Right cardiac atrium (tissue), 5 donors: ENCODE results near the gene ST8SIA6. TPM values are rescaled to one million over a fixed set of nuclear protein-coding genes. Genes with fewer than 3 reads are reported as not detected.

Experiments
- ATAC-seq, 2 donors: fragments of 200-7000 bp; cut with Tn5 transposase; one replicate each; pipeline versions ENCODE4 v1.8.0 to v1.9.1; 2020; ENCODE audit warnings: moderate library complexity in 2 of 2, mild to moderate bottlenecking in 1 of 2
- DNase-seq, 3 donors: peaks; one replicate each; pipeline ENCODE4 v3.0.0-alpha.2; 2020
- H3K27ac ChIP-seq: one replicate; pipeline ENCODE4 v1.5.1; 2013; ENCODE audit warnings: mild to moderate bottlenecking, low read length, control low read depth, moderate library complexity
- H3K27me3 ChIP-seq: one replicate; pipeline ENCODE4 v1.6.1; 2013; ENCODE audit not compliant: control insufficient read depth, insufficient read depth
- H3K4me1 ChIP-seq: one replicate; pipeline ENCODE4 v1.6.1; 2013; ENCODE audit warnings: low read length; ENCODE audit not compliant: control insufficient read depth, insufficient read depth
- H3K4me3 ChIP-seq: one replicate; pipeline ENCODE4 v1.5.1; 2013; ENCODE audit warnings: low read length, control low read depth
- H3K9me3 ChIP-seq: one replicate; pipeline ENCODE4 v1.6.1; 2013; ENCODE audit warnings: low read length; ENCODE audit not compliant: control insufficient read depth
- WGBS: extraction: QIAGEN DNeasy Blood & Tissue Kit; methylation state at CpG from one replicate; pipeline ENCODE4 v1.1.7; 2013; 5-methylcytosine and 5-hydroxymethylcytosine counted together
- intact Hi-C, 4 donors: fragments of 100-400 bp; cut with DNase I; formaldehyde crosslinking; loops; one replicate each; pipeline versions ENCODE4 v1.11.0 to v1.14.0; 2022 to 2023
- polyA plus RNA-seq: library from polyadenylated mRNA; stranded (reverse); fragments of 200-250 nt; gene quantifications from one replicate; pipeline ENCODE4 v1.2.3, GENCODE V29; 2013
- total RNA-seq, 4 donors: library from RNA; stranded (reverse); fragmentation: NEBNext Ultra II Directional; extraction: Animal tissue kit (Norgen Biotek cat#: 25700); gene quantifications; one replicate each; pipeline ENCODE4 v1.2.1, GENCODE V29; 2021
- donor health status: healthy with polysubstance abuse.
- donor health status: DM: no; HTN: yes; CAD: no.
- donor health status: DM: no; HTN: no; CAD: no.
- donor health status: DM: no; HTN: yes; CAD: no; lungs with severe emphysema.
- donor health status: DM: yes; HTN: yes; CAD: no.

ST8SIA6 gene
- total and polyA plus RNA-seq, 5 donors: 1.7 to 20.0 (median 10.9) TPM

DNA sequence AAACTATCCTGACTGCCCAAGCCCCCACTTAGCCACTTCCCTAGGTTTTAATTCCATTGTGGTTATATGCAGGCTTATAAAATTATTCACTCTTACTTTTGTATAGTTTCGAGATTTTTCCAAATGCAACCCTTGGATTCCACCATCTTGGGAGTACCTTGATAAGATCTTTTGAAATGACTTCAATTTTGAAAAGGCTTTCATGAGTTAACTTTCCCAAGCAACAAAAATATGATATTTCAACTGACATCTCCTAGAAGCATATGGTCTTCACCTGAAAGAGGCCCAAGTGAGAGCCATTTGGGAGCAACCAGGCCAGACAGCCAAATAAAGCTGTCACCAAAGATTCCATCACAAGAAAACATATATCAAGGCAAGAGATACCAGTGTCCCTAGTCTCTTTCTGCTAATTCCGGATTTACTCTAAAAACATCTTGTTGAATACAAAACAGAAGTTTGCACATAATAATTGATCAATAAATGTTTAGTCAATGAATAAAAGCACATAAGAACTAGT is 1.7 kb upstream of the ST8SIA6 start:
- intact Hi-C loops: no loop called here
- WGBS: 96% methylated on average over 2 of the region's 2 CpGs
- no peak for ATAC-seq

DNA sequence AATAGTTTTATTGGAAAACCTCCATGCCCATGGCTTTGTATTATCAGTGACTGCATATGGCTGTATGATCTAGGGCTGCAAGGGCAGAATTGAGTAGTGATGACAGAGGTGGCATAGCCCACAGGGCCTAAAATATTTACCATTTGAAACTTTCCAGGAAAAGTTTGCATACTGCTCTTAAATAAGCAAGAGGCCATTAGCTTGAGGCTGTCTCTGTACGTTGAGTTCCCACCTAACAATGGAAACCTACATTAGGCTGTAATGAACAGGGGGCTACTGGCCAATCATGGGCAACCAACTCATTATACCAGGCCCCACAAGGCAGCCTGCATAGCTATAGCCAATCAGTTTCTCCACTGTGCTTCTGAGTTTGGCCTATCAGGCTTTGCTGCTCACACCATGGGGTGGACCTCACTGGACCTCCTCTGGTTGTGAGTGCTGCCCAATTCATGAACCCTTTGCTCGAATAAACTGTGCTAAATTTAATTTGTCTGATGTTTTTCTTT is 673 bp upstream of the ST8SIA6 start:
- intact Hi-C loops: no loop called here
- H3K27ac ChIP-seq: peak overlapping the region; percentile 32
- peak overlapping the region; percentile 87 for H3K4me3 ChIP-seq

More for the DNA sequence above, 1.7 kb upstream of the ST8SIA6 start:
- H3K4me3 ChIP-seq: no peak overlapping the region
- no peaks in the 10 kb centered on the region for H3K9me3 ChIP-seq
- DNase-seq: no peak
- H3K27ac ChIP-seq: no peak overlapping the region
- no peaks in the 10 kb centered on the region for H3K4me1 ChIP-seq
- no peaks in the 10 kb centered on the region for H3K27me3 ChIP-seq

DNA sequence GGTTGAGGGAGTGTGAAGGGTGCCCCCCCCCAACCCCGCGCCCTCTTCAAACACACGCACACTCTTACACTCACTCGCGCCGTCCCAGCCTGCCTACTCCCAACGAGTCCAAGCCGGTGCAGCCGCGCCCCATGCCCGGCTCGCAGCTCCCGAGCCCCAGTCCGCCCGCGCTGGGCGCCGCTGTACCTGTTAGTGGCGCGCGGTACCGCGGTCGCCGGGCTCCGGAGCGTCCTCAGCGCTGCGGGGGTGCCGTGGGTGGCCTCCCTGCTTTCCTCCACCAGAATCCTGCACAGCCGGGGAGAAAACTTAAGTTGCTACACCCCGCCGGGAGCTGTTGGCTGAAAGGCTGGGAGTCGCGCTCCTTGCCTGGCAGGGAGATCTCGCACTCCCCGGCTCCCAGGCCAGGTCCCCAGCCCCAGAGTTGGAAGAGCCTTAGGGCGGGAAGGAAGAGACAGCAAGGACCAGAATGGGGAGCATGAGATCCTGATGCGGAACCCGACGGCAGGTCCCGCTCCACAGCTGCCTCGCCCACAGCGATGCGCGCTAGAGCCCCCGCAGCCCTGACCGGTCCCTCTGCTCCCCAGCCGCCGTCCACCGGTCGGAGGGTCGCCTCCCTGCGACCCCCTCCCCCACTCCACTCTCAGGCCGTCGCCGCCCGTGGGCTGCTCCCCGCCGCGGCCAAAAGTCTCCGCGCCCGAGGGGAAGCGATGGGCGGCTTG is 863 bp downstream of the ST8SIA6 start:
- peak; percentile 47 to 78 (median 76) for DNase-seq
- under 1% methylated on average over 66 of the region's 66 CpGs for WGBS
- Histone ChIP-seq H3K9me3 (peaks cover 2% of the 10 kb centered on the region), H3K4me1 (no peaks in the 10 kb centered on the region), H3K27ac (peak overlapping the region; percentile 75), H3K27me3 (no peaks in the 10 kb centered on the region), H3K4me3 (peak overlapping the region; percentile 87)
- peak; percentile 82 to 88 for ATAC-seq
- intact Hi-C loops: no loop called here

More for the DNA sequence above, 673 bp upstream of the ST8SIA6 start:
- WGBS: 88% methylated on average over 2 of the region's 2 CpGs
- Histone ChIP-seq H3K4me1 (no peaks in the 10 kb centered on the region), H3K9me3 (peaks cover under 1% of the 10 kb centered on the region), H3K27me3 (no peaks in the 10 kb centered on the region)
- peak in 1 of 2 donors; percentile 10 for ATAC-seq
- no peak for DNase-seq

DNA sequence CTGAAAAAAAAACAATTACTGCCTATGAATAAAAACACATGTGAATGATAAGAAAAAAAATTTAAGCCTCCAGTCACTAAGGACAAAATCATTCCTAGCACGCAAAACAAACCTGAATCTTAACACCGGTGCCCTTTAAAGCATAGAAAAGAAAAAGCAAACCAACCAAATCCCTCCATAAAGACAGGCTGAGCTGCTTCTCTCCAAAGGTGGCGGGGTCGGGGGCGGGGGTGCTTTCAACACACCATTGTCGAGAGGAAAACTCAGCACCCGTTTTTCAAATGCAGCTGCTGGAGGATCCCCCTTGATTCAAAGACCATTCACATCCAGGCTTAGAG is 1.4 kb downstream of the ST8SIA6 start:
- 11% methylated on average over 7 of the region's 7 CpGs for WGBS

DNA sequence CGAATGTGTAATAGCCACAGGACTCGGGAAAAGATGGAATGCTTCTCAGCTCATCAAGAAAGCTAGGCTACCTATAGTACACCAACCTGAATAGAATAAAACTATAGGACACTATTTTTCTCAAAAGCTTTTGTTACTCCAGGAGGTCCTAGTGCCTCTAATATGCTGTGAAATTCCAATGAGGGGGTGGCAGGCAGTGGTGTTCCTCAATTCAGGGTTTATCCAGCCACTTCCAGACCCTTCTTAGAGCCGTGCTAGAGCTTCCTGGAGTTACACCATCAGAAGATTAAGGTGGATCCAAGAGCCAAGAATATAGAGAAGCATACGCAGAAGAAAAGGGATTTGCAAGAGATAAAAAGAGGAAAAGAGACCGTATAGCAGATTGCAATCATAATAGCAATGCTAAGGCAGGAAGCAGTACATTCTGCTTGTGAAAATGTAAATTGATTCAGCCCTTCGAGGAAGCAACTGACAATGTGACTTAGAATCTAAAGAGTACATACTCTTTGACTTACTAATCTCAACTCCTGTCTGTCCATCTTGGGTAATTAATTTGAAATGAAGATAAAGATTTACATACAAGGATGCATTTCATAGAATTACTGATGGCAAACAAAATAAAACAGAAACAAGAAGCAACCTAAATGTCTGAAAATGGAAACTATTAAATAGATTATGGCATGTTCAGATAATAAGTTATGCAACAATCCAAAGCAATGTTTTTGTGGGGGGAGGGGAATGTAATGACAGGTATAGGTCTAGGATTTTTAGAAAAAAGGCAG is 2.1 kb downstream of the ST8SIA6 start:
- peak in 1 of 2 donors; percentile 7 for ATAC-seq
- Histone ChIP-seq H3K4me1 (no peaks in the 10 kb centered on the region), H3K9me3 (peaks cover 2% of the 10 kb centered on the region), H3K4me3 (peak overlapping the region; percentile 87), H3K27me3 (no peaks in the 10 kb centered on the region), H3K27ac (peak overlapping the region; percentile 70)
- no peak for DNase-seq
- WGBS: 44% methylated on average over 6 of the region's 6 CpGs
- intact Hi-C loops: no loop called here

More for the DNA sequence above, 1.4 kb downstream of the ST8SIA6 start:
- ATAC-seq: no peak
- Histone ChIP-seq H3K9me3 (peaks cover 2% of the 10 kb centered on the region), H3K27ac (peak overlapping the region; percentile 7), H3K4me3 (peak overlapping the region; percentile 87), H3K4me1 (no peaks in the 10 kb centered on the region), H3K27me3 (no peaks in the 10 kb centered on the region)
- intact Hi-C loops: no loop called here
- no peak for DNase-seq

DNA sequence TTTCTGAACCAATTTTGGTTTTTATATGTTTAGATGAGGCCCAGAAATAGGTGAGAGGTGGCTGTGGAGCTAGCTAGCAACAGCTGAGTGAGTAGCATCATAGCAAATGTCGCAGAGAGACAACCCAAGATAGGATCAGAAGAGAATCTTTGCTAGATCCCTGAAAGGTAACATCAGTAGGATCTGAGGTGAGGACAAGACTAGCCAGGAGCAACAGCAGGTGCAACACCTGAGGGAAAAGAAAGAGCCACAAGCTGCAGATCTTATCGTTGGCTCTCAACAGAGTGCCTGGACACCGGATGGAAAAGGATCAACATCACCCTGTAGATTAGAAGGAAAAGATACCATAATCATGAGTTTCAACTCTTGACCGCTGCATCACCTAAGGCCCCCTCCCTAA is 4.4 kb downstream of the ST8SIA6 start:
- intact Hi-C loops: no loop called here
- no peak for ATAC-seq
- Histone ChIP-seq H3K4me3 (no peak overlapping the region), H3K9me3 (peaks cover 2% of the 10 kb centered on the region), H3K4me1 (no peaks in the 10 kb centered on the region), H3K27me3 (no peaks in the 10 kb centered on the region), H3K27ac (no peak overlapping the region)
- WGBS: 96% methylated on average over 4 of the region's 4 CpGs
- DNase-seq: no peak

DNA sequence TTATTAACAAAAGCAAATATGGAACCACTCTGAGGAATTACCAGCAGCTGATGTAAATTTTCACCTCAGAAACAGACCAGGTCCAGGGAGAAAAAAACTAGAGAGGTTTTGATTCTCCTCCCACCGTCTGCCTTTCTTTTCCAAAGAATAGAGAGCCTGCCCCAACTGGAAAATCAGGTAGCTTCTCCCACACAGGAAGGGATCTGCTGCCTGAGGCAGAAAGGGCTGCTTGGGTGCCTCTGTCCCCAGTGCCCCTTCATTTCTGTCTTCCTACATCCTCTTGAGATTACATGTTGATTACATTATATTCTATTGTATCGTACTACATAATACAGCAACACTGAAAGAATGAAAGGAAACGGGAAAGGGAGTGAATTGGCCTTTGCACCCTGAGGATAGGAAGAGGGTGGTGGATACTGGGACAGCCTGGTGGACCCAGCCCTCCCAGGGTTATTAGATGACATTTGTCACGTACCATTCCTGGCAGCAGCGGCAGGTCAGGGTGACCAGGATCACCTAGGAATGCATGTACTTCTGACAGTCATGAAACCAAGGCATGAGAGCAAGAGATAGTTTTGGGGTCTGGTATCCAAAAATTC is 8.9 kb downstream of the ST8SIA6 start:
- 50% methylated on average over 5 of the region's 5 CpGs for WGBS
- Histone ChIP-seq H3K9me3 (peaks cover 2% of the 10 kb centered on the region), H3K27me3 (no peaks in the 10 kb centered on the region), H3K4me3 (no peak overlapping the region), H3K4me1 (no peaks in the 10 kb centered on the region), H3K27ac (no peak overlapping the region)
- ATAC-seq: peak; percentile 72 to 95
- intact Hi-C loops: no loop called here
- peak in 2 of 3 donors; percentile 41 to 54 for DNase-seq

DNA sequence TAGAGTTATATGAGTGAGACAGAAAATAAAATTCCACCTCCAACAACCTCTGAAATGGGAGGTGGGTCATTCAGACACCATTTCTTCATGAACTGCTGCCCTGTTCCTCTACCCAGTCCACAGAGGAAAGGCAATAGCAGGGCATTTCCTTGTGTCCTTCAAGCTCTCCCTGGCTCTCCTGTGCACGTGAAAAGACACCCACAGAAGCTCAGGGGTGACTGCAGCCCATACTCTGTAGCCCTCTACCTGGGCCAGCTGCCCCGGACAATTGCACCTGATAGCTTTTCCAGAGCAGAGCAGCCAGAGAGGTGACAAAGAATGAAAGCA is 10.0 kb downstream of the ST8SIA6 start:
- DNase-seq (no peak), ATAC-seq (no peak)
- H3K27me3 ChIP-seq: no peaks in the 10 kb centered on the region
- H3K27ac ChIP-seq: peak overlapping the region; percentile 32
- intact Hi-C loops: no loop called here
- no peaks in the 10 kb centered on the region for H3K4me1 ChIP-seq
- 65% methylated on average over 2 of the region's 2 CpGs for WGBS
- H3K9me3 ChIP-seq: no peaks in the 10 kb centered on the region
- no peak overlapping the region for H3K4me3 ChIP-seq

DNA sequence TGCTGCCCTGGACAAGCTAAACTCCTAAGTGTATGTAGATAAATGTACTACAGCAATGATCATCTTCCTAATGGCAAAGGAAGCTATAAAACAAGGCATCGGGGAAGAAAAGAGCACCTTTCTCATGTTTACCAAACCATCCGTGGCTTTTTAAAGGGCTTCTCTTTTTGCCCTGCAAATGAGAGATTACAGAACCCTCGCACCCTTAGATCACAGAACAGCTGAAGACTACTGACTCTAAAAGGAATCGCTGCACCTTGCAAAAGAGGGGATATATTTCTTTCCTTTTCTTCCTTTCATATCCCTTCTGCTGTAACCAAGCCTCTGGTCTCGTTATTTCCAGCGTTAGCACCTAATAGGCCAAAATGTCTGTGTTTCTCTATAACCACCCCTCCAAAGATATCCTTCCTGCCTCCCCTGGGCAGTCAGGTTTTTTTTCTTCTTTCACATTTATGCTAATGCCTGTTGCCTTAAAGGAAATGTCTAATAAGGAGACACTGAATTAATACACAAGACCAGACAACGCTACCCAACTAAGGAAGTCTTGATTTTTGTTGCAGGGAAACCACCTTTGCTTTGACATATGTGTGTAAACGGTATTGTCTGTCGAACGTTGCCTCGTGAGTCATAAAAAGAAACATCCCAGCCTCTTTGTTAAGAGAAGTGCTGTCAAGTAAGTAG is 10.5 kb downstream of the ST8SIA6 start:
- Histone ChIP-seq H3K4me1 (no peaks in the 10 kb centered on the region), H3K27ac (peak overlapping the region; percentile 4), H3K27me3 (no peaks in the 10 kb centered on the region), H3K4me3 (no peak overlapping the region), H3K9me3 (no peaks in the 10 kb centered on the region)
- intact Hi-C loops: no loop called here
- DNase-seq: no peak
- 50% methylated on average over 11 of the region's 11 CpGs for WGBS
- peak in 1 of 2 donors; percentile 9 for ATAC-seq

DNA sequence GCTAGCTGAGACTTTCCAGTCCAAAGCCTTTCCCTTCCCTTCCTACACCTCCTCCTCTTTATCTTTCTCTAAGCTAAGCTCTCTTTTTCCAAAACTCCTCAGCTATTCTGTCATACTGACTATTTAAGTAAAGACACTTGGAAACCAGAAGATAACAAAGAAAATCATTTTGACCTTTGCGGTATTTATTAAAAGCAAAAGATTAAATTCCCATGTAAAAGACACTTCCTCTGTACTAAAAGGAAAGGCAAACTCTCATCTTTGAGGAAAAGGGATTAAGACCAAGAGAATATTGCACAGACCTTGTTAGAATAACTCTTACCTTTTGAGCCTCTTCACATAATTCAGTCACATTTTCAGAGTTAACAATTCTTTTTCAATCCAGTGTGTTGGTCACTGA is 15.8 kb downstream of the ST8SIA6 start:
- H3K9me3 ChIP-seq: no peaks in the 10 kb centered on the region
- WGBS: 47% methylated on average over 1 of the region's 1 CpG
- no peaks in the 10 kb centered on the region for H3K27me3 ChIP-seq
- H3K4me3 ChIP-seq: no peak overlapping the region
- ATAC-seq: peak in 1 of 2 donors; percentile 66
- no peak overlapping the region for H3K27ac ChIP-seq
- no peak for DNase-seq
- H3K4me1 ChIP-seq: no peaks in the 10 kb centered on the region
- intact Hi-C loops: loop anchor here in 3 of 4 donors (10.0 kb wide), 2 partner anchors 174 to 594 kb away; no protein-coding TSS in a partner anchor
